ENCODE results near the gene CCDC124.

GRCh38 chr19:17972230-17972629, 39.4 kb downstream of the CCDC124 start:
- TF ChIP-seq, protein P1, sequence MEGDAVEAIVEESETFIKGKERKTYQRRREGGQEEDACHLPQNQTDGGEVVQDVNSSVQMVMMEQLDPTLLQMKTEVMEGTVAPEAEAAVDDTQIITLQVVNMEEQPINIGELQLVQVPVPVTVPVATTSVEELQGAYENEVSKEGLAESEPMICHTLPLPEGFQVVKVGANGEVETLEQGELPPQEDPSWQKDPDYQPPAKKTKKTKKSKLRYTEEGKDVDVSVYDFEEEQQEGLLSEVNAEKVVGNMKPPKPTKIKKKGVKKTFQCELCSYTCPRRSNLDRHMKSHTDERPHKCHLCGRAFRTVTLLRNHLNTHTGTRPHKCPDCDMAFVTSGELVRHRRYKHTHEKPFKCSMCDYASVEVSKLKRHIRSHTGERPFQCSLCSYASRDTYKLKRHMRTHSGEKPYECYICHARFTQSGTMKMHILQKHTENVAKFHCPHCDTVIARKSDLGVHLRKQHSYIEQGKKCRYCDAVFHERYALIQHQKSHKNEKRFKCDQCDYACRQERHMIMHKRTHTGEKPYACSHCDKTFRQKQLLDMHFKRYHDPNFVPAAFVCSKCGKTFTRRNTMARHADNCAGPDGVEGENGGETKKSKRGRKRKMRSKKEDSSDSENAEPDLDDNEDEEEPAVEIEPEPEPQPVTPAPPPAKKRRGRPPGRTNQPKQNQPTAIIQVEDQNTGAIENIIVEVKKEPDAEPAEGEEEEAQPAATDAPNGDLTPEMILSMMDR (IDR thresholded peaks at IDR 0.05; ENCODE audit: poor library complexity): no peak
- TF ChIP-seq EZH2phosphoT487 (IDR thresholded peaks at IDR 0.05; ENCODE audit: low read depth, severe bottlenecking, unreplicated experiment): no peak
